ENCODE results near the gene SLC39A11. TPM values are rescaled to one million over a fixed set of nuclear protein-coding genes. Genes with fewer than 3 reads are reported as not detected.

The SLC39A11 gene
- total RNA-seq, 2 experiments from 2014 or later: 25.6 to 51.5 TPM

DNA sequence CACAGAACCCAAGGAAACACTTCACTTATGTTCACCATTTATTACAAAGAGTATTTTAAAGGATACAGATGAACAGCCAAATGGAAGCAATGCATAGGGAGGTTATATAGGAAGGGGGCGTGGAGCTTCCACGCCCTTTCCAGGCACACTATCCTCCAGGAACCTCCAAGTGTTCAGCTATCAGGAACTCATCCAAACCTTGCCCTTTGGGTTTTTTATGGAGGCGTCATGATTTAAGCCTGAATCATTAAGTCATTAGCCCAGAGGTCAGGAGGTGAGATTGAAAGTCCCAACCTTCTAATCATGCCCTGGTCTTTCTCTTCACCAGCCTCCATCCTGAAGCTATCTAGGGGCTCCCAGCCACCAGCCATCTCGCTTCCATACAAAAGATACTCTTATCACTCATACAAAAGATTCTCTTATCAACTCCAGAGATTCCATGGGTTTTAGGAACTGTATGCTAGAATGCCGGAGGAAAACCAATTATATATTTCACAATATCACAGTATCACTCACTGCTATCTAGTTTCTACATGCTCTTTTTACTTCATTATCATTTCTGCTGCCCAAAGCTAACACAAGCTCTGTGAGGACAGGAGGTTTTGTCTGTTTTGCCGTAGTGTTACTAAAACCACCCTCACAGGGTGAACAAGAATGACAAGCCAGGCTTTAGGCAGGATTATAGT lies 213.4 kb downstream of the SLC39A11 start:
- Histone ChIP-seq H4K20me1 (ENCODE audit: insufficient read depth, low read length) (no peaks in the 10 kb centered on the region), H2AFZ (ENCODE audit: low read length) (no peak overlapping the region), H3K9me2 (ENCODE audit: insufficient read depth, low read length) (no peaks in the 10 kb centered on the region), H3K79me2 (ENCODE audit: insufficient read depth, low read depth, low read length) (no peaks in the 10 kb centered on the region), H3K36me3 (ENCODE audit: insufficient read depth, low read length) (no peaks in the 10 kb centered on the region; the same call in 1 of the 2 replicates), H3K4me2 (ENCODE audit: low read length) (no peak overlapping the region), H3K27ac (ENCODE audit: low read depth, low read length, poor library complexity, severe bottlenecking) (no peak overlapping the region), H3K9me3 (ENCODE audit: low read length) (peaks cover 17% of the 10 kb centered on the region), H3K4me1 (ENCODE audit: insufficient read depth, low read length, poor library complexity, severe bottlenecking) (no peaks in the 10 kb centered on the region), H3K4me3 (ENCODE audit: low read depth, low read length, poor library complexity, severe bottlenecking) (no peak overlapping the region)
- no peak for DNase-seq (ENCODE audit: low spot score)
- no TSS peak for BruUV-seq (replicated peaks)
- TF ChIP-seq EZH2phosphoT487 (IDR thresholded peaks at IDR 0.05; ENCODE audit: borderline replicate concordance, low read depth, low read length): no peak
- TF ChIP-seq, protein P1, sequence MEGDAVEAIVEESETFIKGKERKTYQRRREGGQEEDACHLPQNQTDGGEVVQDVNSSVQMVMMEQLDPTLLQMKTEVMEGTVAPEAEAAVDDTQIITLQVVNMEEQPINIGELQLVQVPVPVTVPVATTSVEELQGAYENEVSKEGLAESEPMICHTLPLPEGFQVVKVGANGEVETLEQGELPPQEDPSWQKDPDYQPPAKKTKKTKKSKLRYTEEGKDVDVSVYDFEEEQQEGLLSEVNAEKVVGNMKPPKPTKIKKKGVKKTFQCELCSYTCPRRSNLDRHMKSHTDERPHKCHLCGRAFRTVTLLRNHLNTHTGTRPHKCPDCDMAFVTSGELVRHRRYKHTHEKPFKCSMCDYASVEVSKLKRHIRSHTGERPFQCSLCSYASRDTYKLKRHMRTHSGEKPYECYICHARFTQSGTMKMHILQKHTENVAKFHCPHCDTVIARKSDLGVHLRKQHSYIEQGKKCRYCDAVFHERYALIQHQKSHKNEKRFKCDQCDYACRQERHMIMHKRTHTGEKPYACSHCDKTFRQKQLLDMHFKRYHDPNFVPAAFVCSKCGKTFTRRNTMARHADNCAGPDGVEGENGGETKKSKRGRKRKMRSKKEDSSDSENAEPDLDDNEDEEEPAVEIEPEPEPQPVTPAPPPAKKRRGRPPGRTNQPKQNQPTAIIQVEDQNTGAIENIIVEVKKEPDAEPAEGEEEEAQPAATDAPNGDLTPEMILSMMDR (conservative IDR thresholded peaks at IDR 0.05; ENCODE audit: low read length): no peak
- intact Hi-C loops (cut with micrococcal nuclease; ENCODE audit: unreplicated experiment): no loop called here
- ChIA-PET CTCF (ENCODE audit: unreplicated experiment) (no interaction called here), POLR2A (interaction anchor here (0.6 kb wide), 1 partner anchor 121 kb away, joined by 4 read pairs; no protein-coding TSS in a partner anchor)

DNA sequence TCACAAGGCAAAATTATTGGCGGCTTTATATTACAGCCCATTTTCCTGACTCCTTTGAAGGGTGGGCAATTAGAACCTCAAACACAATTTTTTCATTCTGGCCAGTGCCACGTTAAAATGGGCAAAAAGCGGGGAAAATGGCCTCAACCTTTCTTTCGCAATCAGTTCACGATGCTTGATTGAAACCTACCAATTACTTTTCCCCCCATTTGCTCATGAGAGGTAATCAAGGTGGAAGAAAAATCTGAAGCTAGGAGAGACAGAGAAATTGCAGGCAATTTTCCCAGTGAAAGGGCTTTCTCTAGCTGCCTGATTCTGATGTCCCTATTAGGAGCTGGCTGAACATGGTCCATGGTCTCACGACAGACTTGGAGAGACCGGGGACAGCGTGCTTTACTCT lies 215.1 kb downstream of the SLC39A11 start:
- CTCF ChIA-PET (ENCODE audit: unreplicated experiment): no interaction called here
- Histone ChIP-seq H3K9me2 (ENCODE audit: insufficient read depth, low read length) (no peaks in the 10 kb centered on the region), H2AFZ (ENCODE audit: low read length) (no peak overlapping the region), H3K36me3 (ENCODE audit: insufficient read depth, low read length) (no peaks in the 10 kb centered on the region; the same call in 1 of the 2 replicates), H3K4me2 (ENCODE audit: low read length) (no peak overlapping the region), H3K79me2 (ENCODE audit: insufficient read depth, low read depth, low read length) (no peaks in the 10 kb centered on the region), H3K9me3 (ENCODE audit: low read length) (peaks cover 17% of the 10 kb centered on the region), H4K20me1 (ENCODE audit: insufficient read depth, low read length) (no peaks in the 10 kb centered on the region), H3K4me1 (ENCODE audit: insufficient read depth, low read length, poor library complexity, severe bottlenecking) (no peaks in the 10 kb centered on the region), H3K4me3 (ENCODE audit: low read depth, low read length, poor library complexity, severe bottlenecking) (no peak overlapping the region), H3K27ac (ENCODE audit: low read depth, low read length, poor library complexity, severe bottlenecking) (no peak overlapping the region)
- TF ChIP-seq EZH2phosphoT487 (IDR thresholded peaks at IDR 0.05; ENCODE audit: borderline replicate concordance, low read depth, low read length): no peak
- intact Hi-C loops (cut with micrococcal nuclease; ENCODE audit: unreplicated experiment): no loop called here
- POLR2A ChIA-PET: interaction anchor here (1.7 kb wide), 1 partner anchor 26 kb away, joined by 4 read pairs; no protein-coding TSS in a partner anchor
- DNase-seq (ENCODE audit: low spot score): no peak
- no TSS peak for BruUV-seq (replicated peaks)

DNA sequence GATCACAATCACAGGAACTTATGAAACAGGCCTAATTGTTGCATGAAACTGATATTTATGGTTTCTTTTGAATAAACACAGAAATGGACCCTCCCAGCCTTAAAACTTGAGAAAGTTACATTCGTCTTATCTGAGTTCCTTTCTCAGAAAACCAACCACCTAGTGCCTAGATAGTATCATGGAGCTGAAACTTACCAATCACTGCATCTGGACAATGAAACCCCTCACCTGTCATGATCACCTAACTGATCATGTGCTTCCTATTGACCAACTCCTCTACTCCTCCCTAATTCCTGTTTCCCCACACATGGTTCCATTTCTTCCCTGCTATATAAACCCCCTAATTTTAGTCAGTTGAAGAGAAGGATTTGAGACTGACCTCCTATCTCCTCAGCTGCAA lies 216.1 kb downstream of the SLC39A11 start:
- no TSS peak for BruUV-seq (replicated peaks)
- no peak overlapping the region for H3K4me3 ChIP-seq (ENCODE audit: low read depth, low read length, poor library complexity, severe bottlenecking)
- H3K9me3 ChIP-seq (ENCODE audit: low read length): peaks cover 17% of the 10 kb centered on the region
- H2AFZ ChIP-seq (ENCODE audit: low read length): no peak overlapping the region
- no peaks in the 10 kb centered on the region for H4K20me1 ChIP-seq (ENCODE audit: insufficient read depth, low read length)
- TF ChIP-seq, protein P1 (conservative IDR thresholded peaks at IDR 0.05; ENCODE audit: low read length): no peak
- TF ChIP-seq EZH2phosphoT487 (IDR thresholded peaks at IDR 0.05; ENCODE audit: borderline replicate concordance, low read depth, low read length): no peak
- intact Hi-C loops (cut with micrococcal nuclease; ENCODE audit: unreplicated experiment): no loop called here
- no peaks in the 10 kb centered on the region; the same call in 1 of the 2 replicates for H3K36me3 ChIP-seq (ENCODE audit: insufficient read depth, low read length)
- H3K27ac ChIP-seq (ENCODE audit: low read depth, low read length, poor library complexity, severe bottlenecking): no peak overlapping the region
- CTCF ChIA-PET (ENCODE audit: unreplicated experiment): no interaction called here
- no peaks in the 10 kb centered on the region for H3K79me2 ChIP-seq (ENCODE audit: insufficient read depth, low read depth, low read length)
- no peak for DNase-seq (ENCODE audit: low spot score)
- H3K4me1 ChIP-seq (ENCODE audit: insufficient read depth, low read length, poor library complexity, severe bottlenecking): no peaks in the 10 kb centered on the region
- no peak overlapping the region for H3K4me2 ChIP-seq (ENCODE audit: low read length)
- H3K9me2 ChIP-seq (ENCODE audit: insufficient read depth, low read length): no peaks in the 10 kb centered on the region
- POLR2A ChIA-PET: interaction anchor here (1.7 kb wide), 1 partner anchor 25 kb away, joined by 4 read pairs; no protein-coding TSS in a partner anchor

Measured in OCI-LY7 (cell line).